Mucosa of descending colon (tissue), 3 donors: Measurements from ENCODE around the gene GARNL3. TPM values are rescaled to one million over a fixed set of nuclear protein-coding genes. Genes with fewer than 3 reads are reported as not detected.

ENCODE experiments used
- ATAC-seq: fragments of 200-7000 bp; cut with Tn5 transposase; one replicate; pipeline ENCODE4 v1.9.1; 2020; ENCODE audit warnings: mild to moderate bottlenecking, moderate library complexity
- DNase-seq, 3 donors: peaks; one replicate each; pipeline ENCODE4 v3.0.0-alpha.2; 2020
- H3K36me3 ChIP-seq: fragments of 200-600 bp; one replicate; pipeline ENCODE4 v1.8.0; 2021; ENCODE audit warnings: low read depth, mild to moderate bottlenecking
- H3K4me1 ChIP-seq: fragments of 200-600 bp; one replicate; pipeline ENCODE4 v1.8.0; 2021; ENCODE audit warnings: low read depth, mild to moderate bottlenecking
- H3K4me3 ChIP-seq: fragments of 200-600 bp; one replicate; pipeline ENCODE4 v1.8.0; 2021; ENCODE audit warnings: mild to moderate bottlenecking
- H3K9me3 ChIP-seq: fragments of 200-600 bp; one replicate; pipeline ENCODE4 v1.8.0; 2021; ENCODE audit warnings: mild to moderate bottlenecking
- CTCF ChIP-seq: fragments of 200-600 bp; IDR thresholded peaks from one replicate; pipeline ENCODE4 v1.8.0; 2022; ENCODE audit warnings: antibody characterized with exemption, mild to moderate bottlenecking
- intact Hi-C, 2 donors: fragments of 100-400 bp; cut with DNase I in 1 of 2; cut with micrococcal nuclease in 1 of 2; formaldehyde crosslinking; loops; one replicate each; pipeline versions ENCODE4 v1.11.0 to v1.11.1; 2022; cut with DNase I, micrococcal nuclease
- total RNA-seq, 3 donors: library from RNA; stranded (reverse); fragmentation: NEBNext Ultra II Directional in 2 of 3; extraction: Animal tissue kit (Norgen Biotek cat#: 25700) in 2 of 3; gene quantifications; one replicate each; pipeline versions ENCODE4 v1.2.1 to v1.2.4, GENCODE V29; 2021 to 2023
- donor health status: DM: no; HTN: no; CAD: no; lungs with moderate emphysema.
- donor health status: DM: no; HTN: no; CAD: no.
- donor health status: DM: no; HTN: yes; CAD: no.

Gene GARNL3
- total RNA-seq, 3 donors from 2014 or later, result 5.4 to 14.2 (median 8.6) TPM

- Histone ChIP-seq H3K4me1 (no peaks in the 10 kb centered on the region), H3K36me3 (no peaks in the 10 kb centered on the region), H3K9me3 (no peaks in the 10 kb centered on the region), H3K4me3 (no peak overlapping the region)
- TF ChIP-seq CTCF, result no peak
- no peak for ATAC-seq
- no peak for DNase-seq
- intact Hi-C loops, result no loop called here
Measured at GRCh38 chr9:127404631-127405030, 140.1 kb downstream of the GARNL3 start.

GRCh38 chr9:127405344-127406125, 141.0 kb downstream of the GARNL3 start:
- no peak for TF ChIP-seq CTCF
- Histone ChIP-seq H3K36me3 (no peaks in the 10 kb centered on the region), H3K4me1 (no peaks in the 10 kb centered on the region), H3K4me3 (no peak overlapping the region), H3K9me3 (no peaks in the 10 kb centered on the region)
- DNase-seq, result no peak
- ATAC-seq, result no peak
- intact Hi-C loops, result no loop called here

GRCh38 chr9:127406799-127407491, 142.4 kb downstream of the GARNL3 start:
- ATAC-seq (no peak), DNase-seq (no peak)
- Histone ChIP-seq H3K4me3 (no peak overlapping the region), H3K4me1 (no peaks in the 10 kb centered on the region), H3K9me3 (no peaks in the 10 kb centered on the region), H3K36me3 (no peaks in the 10 kb centered on the region)
- TF ChIP-seq CTCF, result no peak
- intact Hi-C loops, result no loop called here

- Histone ChIP-seq H3K4me3 (no peak overlapping the region), H3K36me3 (no peaks in the 10 kb centered on the region), H3K9me3 (no peaks in the 10 kb centered on the region), H3K4me1 (no peaks in the 10 kb centered on the region)
- DNase-seq (no peak), ATAC-seq (no peak)
- TF ChIP-seq CTCF, result no peak
- intact Hi-C loops, result no loop called here
Measured at GRCh38 chr9:127407492-127407843, 142.9 kb downstream of the GARNL3 start.

DNA sequence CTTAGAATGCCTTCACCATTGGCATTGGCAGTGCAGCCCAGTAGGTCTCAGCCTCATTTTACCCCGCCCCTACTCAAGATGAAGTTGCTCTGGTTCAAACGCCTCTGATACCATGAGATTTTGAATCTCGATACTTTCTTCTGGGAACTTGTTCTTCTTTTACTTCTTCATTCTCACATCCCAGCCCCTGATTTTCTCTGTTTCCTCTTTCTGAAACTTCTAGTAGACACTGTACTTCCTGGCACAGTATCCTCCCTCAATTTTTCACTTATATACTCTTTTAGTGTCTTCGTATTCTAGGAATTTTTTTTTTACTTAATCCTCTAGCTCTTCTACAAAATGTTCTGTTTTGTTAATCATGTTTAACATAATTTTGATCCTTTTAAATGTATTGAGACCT, 146.5 kb downstream of the GARNL3 start:
- ATAC-seq (no peak), DNase-seq (no peak)
- H3K9me3 ChIP-seq, result no peaks in the 10 kb centered on the region
- TF ChIP-seq CTCF, result no peak
- H3K36me3 ChIP-seq, result no peaks in the 10 kb centered on the region
- H3K4me1 ChIP-seq, result no peaks in the 10 kb centered on the region
- H3K4me3 ChIP-seq, result no peak overlapping the region
- intact Hi-C loops, result no loop called here
